BJ (cell line): ENCODE results near the gene RAB2B. TPM values are rescaled to one million over a fixed set of nuclear protein-coding genes. Genes with fewer than 3 reads are reported as not detected.

Experiments used
- CTCF ChIA-PET: fragments of 350-600 bp; formaldehyde crosslinking; extraction: SDS; loops from one replicate; lab custom pipeline; 2021; ENCODE audit warnings: antibody characterized with exemption, inconsistent platforms; lab: Yijun Ruan, JAX
- POLR2A ChIA-PET: fragments of 300-600 bp; sonication (Branson Sonifier 250); formaldehyde crosslinking; extraction: SDS; loops from one replicate; lab custom pipeline; 2021; ENCODE audit warnings: antibody characterized with exemption; lab: Charles Lee
- DNase-seq: peaks from one replicate; pipeline ENCODE4 v3.0.0-alpha.2; 2011; ENCODE audit warnings: low read depth
- H3K27me3 ChIP-seq: 2 replicates; pipeline ENCODE4 v1.6.0; 2011; ENCODE audit warnings: low read length; ENCODE audit not compliant: control insufficient read depth, insufficient read depth
- H3K36me3 ChIP-seq: 2 replicates; pipeline ENCODE4 v1.5.1; 2011; ENCODE audit warnings: low read length; ENCODE audit not compliant: control insufficient read depth, insufficient read depth
- H3K4me3 ChIP-seq: 2 replicates; pipeline ENCODE4 v1.5.1; 2011; ENCODE audit warnings: low read depth, mild to moderate bottlenecking, control low read depth, low read length
- polyA minus RNA-seq: library from RNA; depleted of rRNA, polyadenylated mRNA; stranded (reverse); fragments of >200 nt; gene quantifications from 2 replicates; pipeline ENCODE4 v1.2.3, GENCODE V29; 2011; rRNA and poly(A)+ RNA removed
- polyA plus RNA-seq: library from polyadenylated mRNA; depleted of rRNA; stranded (reverse); fragments of >200 nt; gene quantifications from 2 replicates; pipeline ENCODE4 v1.2.3, GENCODE V29; 2011; rRNA removed
- TF ChIP-seq, protein P1 (sequence below): IDR thresholded peaks from 2 replicates; pipeline ENCODE4 v1.5.1; 2011; ENCODE audit warnings: low read depth, mild to moderate bottlenecking, control low read depth, inconsistent platforms, low read length, moderate library complexity; ENCODE audit not compliant: insufficient read depth

The RAB2B gene
- polyA plus RNA-seq, result 20.3 and 29.9 TPM in 2 replicates
- polyA minus RNA-seq, result 11.9 and 14.3 TPM in 2 replicates

DNA sequence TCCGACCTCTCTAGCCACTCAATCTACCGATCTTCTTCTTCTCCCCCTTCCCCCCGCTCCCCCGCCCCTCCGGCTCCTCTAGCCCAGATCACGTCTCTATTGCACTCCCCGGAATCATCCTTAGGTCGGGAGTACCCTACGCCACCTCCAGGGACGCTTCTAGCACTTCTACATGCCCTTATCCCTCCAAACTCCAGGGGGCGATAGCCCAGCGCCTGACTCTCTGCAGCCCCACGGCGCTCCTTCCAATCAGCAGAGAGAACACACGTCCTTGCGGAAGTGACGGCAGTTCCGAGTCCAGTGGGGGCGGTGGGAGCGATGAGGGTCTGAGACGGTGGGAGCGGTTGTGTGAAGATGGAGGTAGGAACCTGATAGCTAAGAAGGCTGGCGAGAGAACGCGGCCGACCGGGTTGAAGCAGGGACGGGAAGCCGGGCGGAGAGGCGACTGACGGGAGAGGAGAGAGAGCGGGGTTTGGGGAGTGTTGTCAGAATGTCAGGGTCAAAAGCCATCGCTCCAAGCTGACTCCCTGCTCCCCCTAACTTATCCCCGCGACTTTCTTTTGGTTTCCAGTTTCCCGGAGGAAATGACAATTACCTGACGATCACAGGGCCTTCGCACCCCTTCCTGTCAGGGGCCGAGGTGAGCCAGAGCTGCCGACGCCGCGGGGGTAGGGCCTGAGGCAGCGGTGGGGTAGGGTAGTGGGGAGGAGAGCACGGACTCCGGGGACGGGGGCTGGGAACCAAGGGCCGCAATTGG lies at the start of gene RAB2B, which contains the start of gene TOX4:
Gene RAB2B, minus strand, starts transcription at position 35 of the 757 bp plus-strand sequence. CDS start 87 bp downstream, outside the sequence.
Gene TOX4, plus strand, starts transcription at position 271 of the 757 bp plus-strand sequence. Its CDS starts 84 bp downstream, at position 355.
- peak within 1 kb of the TSS; percentile 94 for H3K4me3 ChIP-seq
- H3K27me3 ChIP-seq, result no peaks in the 10 kb centered on the region
- H3K36me3 ChIP-seq, result no peaks in the 10 kb centered on the region
- TF ChIP-seq, protein P1, sequence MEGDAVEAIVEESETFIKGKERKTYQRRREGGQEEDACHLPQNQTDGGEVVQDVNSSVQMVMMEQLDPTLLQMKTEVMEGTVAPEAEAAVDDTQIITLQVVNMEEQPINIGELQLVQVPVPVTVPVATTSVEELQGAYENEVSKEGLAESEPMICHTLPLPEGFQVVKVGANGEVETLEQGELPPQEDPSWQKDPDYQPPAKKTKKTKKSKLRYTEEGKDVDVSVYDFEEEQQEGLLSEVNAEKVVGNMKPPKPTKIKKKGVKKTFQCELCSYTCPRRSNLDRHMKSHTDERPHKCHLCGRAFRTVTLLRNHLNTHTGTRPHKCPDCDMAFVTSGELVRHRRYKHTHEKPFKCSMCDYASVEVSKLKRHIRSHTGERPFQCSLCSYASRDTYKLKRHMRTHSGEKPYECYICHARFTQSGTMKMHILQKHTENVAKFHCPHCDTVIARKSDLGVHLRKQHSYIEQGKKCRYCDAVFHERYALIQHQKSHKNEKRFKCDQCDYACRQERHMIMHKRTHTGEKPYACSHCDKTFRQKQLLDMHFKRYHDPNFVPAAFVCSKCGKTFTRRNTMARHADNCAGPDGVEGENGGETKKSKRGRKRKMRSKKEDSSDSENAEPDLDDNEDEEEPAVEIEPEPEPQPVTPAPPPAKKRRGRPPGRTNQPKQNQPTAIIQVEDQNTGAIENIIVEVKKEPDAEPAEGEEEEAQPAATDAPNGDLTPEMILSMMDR, result peak; percentile 100
- ChIA-PET POLR2A (interaction anchor here (1.0 kb wide), 1 partner anchor 49 kb away, joined by 4 read pairs; the partner anchor contains the start of gene SALL2), CTCF (interaction anchor here (0.6 to 2.7 kb wide), 13 partner anchors 10 to 81 kb away, joined by 3 to 14 read pairs (median 6); partner anchors contain the start of genes CHD8 and METTL3)
- DNase-seq, result peak; percentile 95

DNA sequence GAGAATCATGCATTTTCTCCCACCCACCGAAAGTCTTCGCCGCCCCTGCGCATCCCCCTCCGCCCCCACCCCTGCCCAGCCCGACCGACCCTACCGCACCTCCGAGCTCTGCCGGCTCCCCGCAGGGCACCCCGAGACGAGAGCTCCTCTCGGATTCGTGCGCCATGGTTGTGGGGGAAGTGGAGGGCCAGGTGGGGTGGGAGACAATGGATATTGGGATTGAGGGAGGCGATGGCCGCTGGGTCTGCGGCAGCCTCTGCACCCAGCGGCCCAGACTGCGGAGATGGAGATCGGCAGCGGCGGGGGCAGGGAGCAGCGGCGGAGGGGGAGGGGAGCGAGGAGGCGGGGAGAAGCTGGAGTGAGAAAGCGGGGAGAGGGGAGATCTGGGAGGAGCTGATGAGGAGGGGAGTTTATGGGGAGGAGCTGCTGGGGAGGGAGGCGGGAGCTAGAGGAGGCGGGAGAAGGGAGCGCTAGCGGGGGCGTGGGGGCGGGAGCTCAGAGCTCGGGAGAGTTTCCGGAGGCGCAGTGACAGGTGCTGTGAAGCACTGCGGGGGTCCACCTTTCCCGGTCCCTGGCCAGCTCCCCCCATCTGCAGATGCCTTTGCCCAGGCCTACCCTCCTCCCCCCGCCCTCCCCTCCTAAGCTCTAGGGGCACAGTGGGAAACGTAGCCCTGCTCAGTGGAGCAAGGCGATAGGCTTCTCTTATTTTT lies 49.4 kb upstream of the RAB2B start, which contains the start of gene SALL2:
Gene SALL2, minus strand, starts transcription at position 385 of the 710 bp plus-strand sequence. Its CDS starts 219 bp downstream, at position 166.
- Histone ChIP-seq H3K27me3 (0 out of 2 replicates have a peak, but pooled peaks cover 5% of the 10 kb centered on the region), H3K4me3 (peak within 1 kb of the TSS; percentile 88), H3K36me3 (peaks cover 2% of the 10 kb centered on the region; the same call in 1 of the 2 replicates)
- POLR2A ChIA-PET, result interaction anchor here (0.6 to 0.8 kb wide), 2 partner anchors 28 to 50 kb away, joined by 4 to 5 read pairs; partner anchors contain the start of genes RAB2B and TOX4
- CTCF ChIA-PET, result interaction anchor here (0.9 to 1.3 kb wide), 2 partner anchors 27 to 53 kb away, joined by 4 to 8 read pairs; no protein-coding TSS in a partner anchor
- TF ChIP-seq, protein P1, result no peak
- DNase-seq, result no peak

DNA sequence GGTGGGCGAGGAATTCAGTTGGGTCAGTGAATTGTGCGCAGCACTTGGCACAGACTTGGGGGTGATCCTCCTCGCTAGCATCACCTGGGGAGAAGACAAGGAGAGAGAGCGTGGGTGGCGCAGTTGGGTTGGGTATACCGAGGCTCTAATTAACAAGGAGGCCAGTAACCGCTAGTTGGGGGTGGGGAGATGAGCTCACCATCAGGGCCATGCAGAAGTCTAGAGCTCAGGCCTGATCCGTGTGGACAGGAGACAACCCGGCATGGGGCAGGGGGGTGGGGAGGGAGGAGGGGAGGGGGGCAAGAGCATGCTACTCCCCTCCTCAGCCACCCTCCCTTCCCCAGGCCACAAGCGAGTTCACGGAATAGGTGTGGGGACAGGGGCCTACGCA lies 48.8 kb upstream of the RAB2B start:
- peak overlapping the region; percentile 88 for H3K4me3 ChIP-seq
- TF ChIP-seq, protein P1, result no peak
- POLR2A ChIA-PET, result interaction anchor here (0.6 kb wide), 1 partner anchor 28 kb away, joined by 5 read pairs; no protein-coding TSS in a partner anchor
- peaks cover 2% of the 10 kb centered on the region; the same call in 1 of the 2 replicates for H3K36me3 ChIP-seq
- CTCF ChIA-PET, result interaction anchor here (1.3 kb wide), 1 partner anchor 27 kb away, joined by 8 read pairs; no protein-coding TSS in a partner anchor
- DNase-seq, result no peak
- H3K27me3 ChIP-seq, result 0 out of 2 replicates have a peak, but pooled peaks cover 3% of the 10 kb centered on the region

DNA sequence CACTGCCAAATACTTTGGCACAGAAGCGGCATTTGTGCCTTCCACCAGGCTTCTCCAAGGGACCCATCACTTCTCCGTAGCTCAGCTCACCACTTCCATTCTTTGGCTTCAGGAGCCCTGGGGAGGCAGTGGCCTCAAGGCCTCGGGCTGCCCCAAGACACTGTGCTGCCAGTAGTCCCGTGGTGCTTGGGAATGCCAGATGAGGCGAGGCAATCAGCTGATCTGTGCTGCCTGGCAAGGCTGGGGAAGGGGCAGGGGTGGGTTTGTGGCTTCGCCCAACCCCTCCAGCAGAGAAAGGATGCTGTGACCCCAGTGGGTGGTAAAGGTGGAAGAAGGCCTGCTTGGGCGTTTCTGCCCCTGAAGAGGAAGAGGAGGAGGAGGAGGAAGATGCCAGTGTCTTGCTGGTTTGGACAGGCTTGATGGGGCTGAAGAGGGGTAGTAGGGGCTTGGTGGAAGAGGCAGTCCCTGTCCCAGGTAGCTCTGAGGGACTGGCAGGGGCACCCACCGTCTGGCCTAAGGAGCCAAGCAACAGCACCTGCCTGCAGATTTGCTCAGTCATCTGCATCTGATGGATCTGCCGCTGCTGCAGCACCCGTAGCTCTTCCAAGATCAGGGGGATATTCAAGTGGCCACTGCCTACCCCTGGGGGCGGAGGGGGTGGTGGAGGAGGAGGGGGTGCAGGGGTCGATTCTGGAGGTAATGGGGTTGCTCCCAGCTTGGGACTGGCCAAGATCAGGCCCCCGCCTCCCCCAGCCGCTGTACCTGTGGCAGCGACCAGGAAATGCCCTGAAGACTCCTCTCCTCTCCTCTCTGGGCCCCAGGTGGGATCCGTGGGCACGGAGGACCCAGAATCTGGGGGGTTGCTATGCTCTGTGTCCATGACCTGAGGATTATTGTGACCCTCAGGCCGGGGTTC lies 48.1 kb upstream of the RAB2B start:
- POLR2A ChIA-PET, result no interaction called here
- peak overlapping the region; percentile 88 for H3K4me3 ChIP-seq

More for the DNA sequence above, 48.1 kb upstream of the RAB2B start:
- no peak for DNase-seq
- Histone ChIP-seq H3K27me3 (0 out of 2 replicates have a peak, but pooled peaks cover 2% of the 10 kb centered on the region), H3K36me3 (peaks cover 2% of the 10 kb centered on the region; the same call in 1 of the 2 replicates)
- TF ChIP-seq, protein P1, result no peak
- CTCF ChIA-PET, result no interaction called here
